ENCODE data around the gene PMPCA. TPM values are rescaled to one million over a fixed set of nuclear protein-coding genes. Genes with fewer than 3 reads are reported as not detected.

PMPCA gene
- total RNA-seq, 2 experiments from 2014 or later: 107 to 109 TPM

DNA sequence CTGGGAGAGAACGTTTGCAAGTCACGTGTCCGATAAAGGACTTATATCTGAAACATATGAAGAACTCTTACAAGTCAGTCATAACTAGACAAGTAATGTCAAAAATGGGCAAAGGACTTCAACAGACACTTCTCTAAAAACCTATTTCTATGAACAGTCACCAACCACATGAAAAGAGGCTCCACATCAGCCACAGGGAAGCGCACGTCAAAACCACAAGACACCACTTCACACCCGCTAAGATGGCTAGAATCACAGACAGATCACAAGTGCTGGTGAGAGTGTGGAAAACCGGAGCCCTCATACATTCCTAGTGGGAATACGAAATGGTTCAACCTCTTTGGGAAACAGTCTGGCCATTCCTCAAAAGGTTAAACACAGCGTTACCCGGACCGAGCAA, 25.4 kb upstream of the PMPCA start:
- DNase-seq (peak in 7 of 14 experiments; percentile 16 to 71 (median 37)), ATAC-seq (ENCODE audit: poor library complexity) (peak; percentile 93)
- no peaks in the 10 kb centered on the region for H3K9me3 ChIP-seq (ENCODE audit: control insufficient read depth in 1 of 2, insufficient read depth in 1 of 2, low read length in 2 of 2)
- H3K36me3 Mint-ChIP-seq (ENCODE audit: low read depth): peaks cover 55% of the 10 kb centered on the region
- TF ChIP-seq, protein P1, sequence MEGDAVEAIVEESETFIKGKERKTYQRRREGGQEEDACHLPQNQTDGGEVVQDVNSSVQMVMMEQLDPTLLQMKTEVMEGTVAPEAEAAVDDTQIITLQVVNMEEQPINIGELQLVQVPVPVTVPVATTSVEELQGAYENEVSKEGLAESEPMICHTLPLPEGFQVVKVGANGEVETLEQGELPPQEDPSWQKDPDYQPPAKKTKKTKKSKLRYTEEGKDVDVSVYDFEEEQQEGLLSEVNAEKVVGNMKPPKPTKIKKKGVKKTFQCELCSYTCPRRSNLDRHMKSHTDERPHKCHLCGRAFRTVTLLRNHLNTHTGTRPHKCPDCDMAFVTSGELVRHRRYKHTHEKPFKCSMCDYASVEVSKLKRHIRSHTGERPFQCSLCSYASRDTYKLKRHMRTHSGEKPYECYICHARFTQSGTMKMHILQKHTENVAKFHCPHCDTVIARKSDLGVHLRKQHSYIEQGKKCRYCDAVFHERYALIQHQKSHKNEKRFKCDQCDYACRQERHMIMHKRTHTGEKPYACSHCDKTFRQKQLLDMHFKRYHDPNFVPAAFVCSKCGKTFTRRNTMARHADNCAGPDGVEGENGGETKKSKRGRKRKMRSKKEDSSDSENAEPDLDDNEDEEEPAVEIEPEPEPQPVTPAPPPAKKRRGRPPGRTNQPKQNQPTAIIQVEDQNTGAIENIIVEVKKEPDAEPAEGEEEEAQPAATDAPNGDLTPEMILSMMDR (IDR thresholded peaks at IDR 0.05): no peak
- H3K27ac Mint-ChIP-seq: peak overlapping the region; percentile 6
- CTCF ChIA-PET: interaction anchor here (1.1 to 1.2 kb wide), 2 partner anchors 21 to 22 kb away, joined by 3 to 4 read pairs; no protein-coding TSS in a partner anchor
- H3K9me3 Mint-ChIP-seq: no peaks in the 10 kb centered on the region
- H3K27ac ChIP-seq (ENCODE audit: low read depth in 1 of 2, low read length in 2 of 2): no peak overlapping the region
- no peaks in the 10 kb centered on the region for H3K27me3 ChIP-seq (ENCODE audit: control insufficient read depth in 1 of 2, insufficient read depth in 2 of 2, low read length in 2 of 2)
- no peak overlapping the region for H3K4me3 ChIP-seq (ENCODE audit: low read length)
- H3K36me3 ChIP-seq (ENCODE audit: insufficient read depth, low read length): peaks cover 61% of the 10 kb centered on the region
- H3K4me3 Mint-ChIP-seq: peak overlapping the region; percentile 8
- peaks cover 18% of the 10 kb centered on the region for H3K4me1 Mint-ChIP-seq (ENCODE audit: low read depth)
- H3K4me1 ChIP-seq (ENCODE audit: insufficient read depth, low read length): peaks cover 22% of the 10 kb centered on the region
- no peaks in the 10 kb centered on the region for H3K27me3 Mint-ChIP-seq
- intact Hi-C loops (cut with DNase I, micrococcal nuclease): no loop called here
- POLR2A ChIA-PET: no interaction called here

DNA sequence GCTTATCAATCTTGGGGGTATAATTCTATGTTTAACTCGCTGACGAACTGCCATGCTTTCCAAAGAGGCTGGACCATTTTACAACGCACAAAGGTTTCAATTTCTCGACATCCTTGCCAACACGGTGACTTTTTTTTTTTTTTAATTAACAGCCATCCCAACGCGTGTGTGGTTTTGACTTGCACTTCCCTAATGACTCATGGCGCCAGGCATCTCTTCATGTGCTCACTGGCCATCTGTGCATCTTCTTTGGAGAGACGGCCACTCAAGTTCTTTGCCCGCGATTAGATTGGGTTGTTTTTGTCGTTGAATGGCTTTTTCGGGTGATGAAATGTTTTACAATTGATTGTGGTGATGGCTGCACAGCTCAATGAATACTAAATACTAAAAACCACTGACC, 24.4 kb upstream of the PMPCA start:
- intact Hi-C loops (cut with DNase I, micrococcal nuclease): no loop called here
- H3K4me3 ChIP-seq (ENCODE audit: low read length): no peak overlapping the region
- peaks cover 58% of the 10 kb centered on the region for H3K36me3 Mint-ChIP-seq (ENCODE audit: low read depth)
- H3K4me1 Mint-ChIP-seq (ENCODE audit: low read depth): peaks cover 18% of the 10 kb centered on the region
- peaks cover 53% of the 10 kb centered on the region for H3K36me3 ChIP-seq (ENCODE audit: insufficient read depth, low read length)
- ChIA-PET POLR2A (no interaction called here), CTCF (interaction anchor here (1.4 kb wide), 1 partner anchor 22 kb away, joined by 4 read pairs; the partner anchor contains the start of gene DNLZ)
- no peak overlapping the region for H3K27ac Mint-ChIP-seq
- peaks cover 22% of the 10 kb centered on the region for H3K4me1 ChIP-seq (ENCODE audit: insufficient read depth, low read length)
- H3K27me3 Mint-ChIP-seq: no peaks in the 10 kb centered on the region
- H3K4me3 Mint-ChIP-seq: no peak overlapping the region
- TF ChIP-seq, protein P1 (IDR thresholded peaks at IDR 0.05): no peak
- no peaks in the 10 kb centered on the region for H3K9me3 Mint-ChIP-seq
- no peaks in the 10 kb centered on the region for H3K27me3 ChIP-seq (ENCODE audit: control insufficient read depth in 1 of 2, insufficient read depth in 2 of 2, low read length in 2 of 2)
- no peak overlapping the region for H3K27ac ChIP-seq (ENCODE audit: low read depth in 1 of 2, low read length in 2 of 2)
- H3K9me3 ChIP-seq (ENCODE audit: control insufficient read depth in 1 of 2, insufficient read depth in 1 of 2, low read length in 2 of 2): no peaks in the 10 kb centered on the region
- DNase-seq (no peak), ATAC-seq (ENCODE audit: poor library complexity) (no peak)

DNA sequence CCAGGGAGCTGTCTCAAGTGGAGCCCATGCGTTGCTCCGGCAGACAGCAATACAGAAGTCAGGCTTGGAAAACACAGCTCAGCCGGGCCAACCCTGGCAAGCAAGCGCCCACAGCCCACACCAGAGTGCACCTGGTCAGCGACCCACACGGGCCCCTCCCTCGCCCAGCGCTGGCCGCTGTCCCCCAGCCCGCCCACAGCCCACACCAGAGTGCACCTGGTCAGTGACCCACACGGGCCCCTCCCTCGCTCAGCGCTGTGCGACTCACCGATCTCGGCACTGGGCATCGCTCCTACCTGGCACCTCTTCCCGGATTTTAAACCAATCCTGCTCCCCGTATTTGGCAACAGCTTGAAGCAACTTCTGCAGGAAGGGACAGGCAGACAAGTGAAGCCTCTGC, 23.2 kb upstream of the PMPCA start:
- H3K27ac Mint-ChIP-seq: no peak overlapping the region
- H3K4me1 Mint-ChIP-seq (ENCODE audit: low read depth): peaks cover 18% of the 10 kb centered on the region
- ATAC-seq (ENCODE audit: poor library complexity) (no peak), DNase-seq (no peak)
- peaks cover 69% of the 10 kb centered on the region for H3K36me3 Mint-ChIP-seq (ENCODE audit: low read depth)
- ChIA-PET POLR2A (no interaction called here), CTCF (interaction anchor here (1.4 kb wide), 1 partner anchor 23 kb away, joined by 4 read pairs; the partner anchor contains the start of gene DNLZ)
- no peak overlapping the region for H3K4me3 Mint-ChIP-seq
- Histone ChIP-seq H3K4me1 (ENCODE audit: insufficient read depth, low read length) (peaks cover 22% of the 10 kb centered on the region), H3K9me3 (ENCODE audit: control insufficient read depth in 1 of 2, insufficient read depth in 1 of 2, low read length in 2 of 2) (no peaks in the 10 kb centered on the region), H3K4me3 (ENCODE audit: low read length) (no peak overlapping the region), H3K27me3 (ENCODE audit: control insufficient read depth in 1 of 2, insufficient read depth in 2 of 2, low read length in 2 of 2) (no peaks in the 10 kb centered on the region), H3K36me3 (ENCODE audit: insufficient read depth, low read length) (peaks cover 56% of the 10 kb centered on the region), H3K27ac (ENCODE audit: low read depth in 1 of 2, low read length in 2 of 2) (no peak overlapping the region)
- no peaks in the 10 kb centered on the region for H3K27me3 Mint-ChIP-seq
- intact Hi-C loops (cut with DNase I, micrococcal nuclease): no loop called here
- no peaks in the 10 kb centered on the region for H3K9me3 Mint-ChIP-seq
- TF ChIP-seq, protein P1 (IDR thresholded peaks at IDR 0.05): no peak
